ENCODE data around the gene HIBCH.

GRCh38 chr2:190280565-190281350 is 38.9 kb downstream of the HIBCH start:
- TF ChIP-seq POLR2A (IDR thresholded peaks at IDR 0.05; ENCODE audit: low read depth, low read length) (no peak), POLR2AphosphoS5 (IDR thresholded peaks at IDR 0.05; ENCODE audit: low read depth, low read length) (no peak), TAF1 (IDR thresholded peaks at IDR 0.05; ENCODE audit: low read depth, low read length) (no peak), SPI1 (IDR thresholded peaks at IDR 0.05; ENCODE audit: low read depth, low read length) (no peak)

Measured in GM12891 (cell line).